Natural killer cell (primary cell): ENCODE results near the gene HAGH. TPM values are rescaled to one million over a fixed set of nuclear protein-coding genes. Genes with fewer than 3 reads are reported as not detected.
A peak's percentile ranks its signal among the peaks of the same experiment; 100 is the strongest.

Experiments used
- ATAC-seq, 3 donors: fragments of 150-1000 bp in 2 of 3; fragments of 200-7000 bp in 1 of 3; cut with Tn5 transposase; 1 replicate in 1 of 3; 2 replicates in 2 of 3; pipeline ENCODE4 v1.10.0; 2021; ENCODE audit warnings: mild to moderate bottlenecking in 2 of 3, moderate library complexity in 2 of 3
- DNase-seq, 2 donors: peaks; one replicate each; pipeline versions ENCODE4 v3.0.0 to v3.0.0-alpha.2; 2013 to 2021; ENCODE audit warnings: mixed read lengths in 1 of 2
- H3K27ac ChIP-seq: one replicate; pipeline ENCODE4 v1.5.1; 2013; ENCODE audit warnings: mild to moderate bottlenecking, low read length
- H3K27me3 ChIP-seq: one replicate; pipeline ENCODE4 v1.6.1; 2013; ENCODE audit warnings: low read length; ENCODE audit not compliant: control insufficient read depth, insufficient read depth
- H3K36me3 ChIP-seq: one replicate; pipeline ENCODE4 v1.6.1; 2013; ENCODE audit warnings: low read length; ENCODE audit not compliant: control insufficient read depth, insufficient read depth
- H3K4me1 ChIP-seq: one replicate; pipeline ENCODE4 v1.6.1; 2013; ENCODE audit warnings: low read length; ENCODE audit not compliant: control insufficient read depth, insufficient read depth
- H3K4me3 ChIP-seq: one replicate; pipeline ENCODE4 v1.5.1; 2013; ENCODE audit warnings: low read length
- H3K9me3 ChIP-seq: one replicate; pipeline ENCODE4 v1.6.1; 2013; ENCODE audit warnings: low read length; ENCODE audit not compliant: control insufficient read depth, insufficient read depth
- H3K27ac Mint-ChIP-seq, 2 donors: one replicate each; pipeline ENCODE4 v1.8.0; 2022; ENCODE audit warnings: mild to moderate bottlenecking in 2 of 2, mixed read lengths in 2 of 2, moderate library complexity in 1 of 2
- H3K27me3 Mint-ChIP-seq, 2 donors: one replicate each; pipeline ENCODE4 v1.8.0; 2022; ENCODE audit warnings: low read depth in 2 of 2, mixed read lengths in 2 of 2
- H3K36me3 Mint-ChIP-seq: one replicate; pipeline ENCODE4 v1.8.0; 2022; ENCODE audit warnings: mixed read lengths
- H3K4me1 Mint-ChIP-seq, 2 donors: one replicate each; pipeline ENCODE4 v1.8.0; 2022; ENCODE audit warnings: mixed read lengths in 2 of 2
- H3K4me3 Mint-ChIP-seq: one replicate; pipeline ENCODE4 v1.8.0; 2022; ENCODE audit warnings: mild to moderate bottlenecking, moderate library complexity, mixed read lengths
- H3K9me3 Mint-ChIP-seq, 2 donors: one replicate each; pipeline ENCODE4 v1.8.0; 2022; ENCODE audit warnings: mixed read lengths in 2 of 2
- WGBS: methylation state at CpG from one replicate; pipeline ENCODE4 v1.1.7; 2013; ENCODE audit warnings: missing lambda C conversion rate; ENCODE audit not compliant: insufficient coverage; 5-methylcytosine and 5-hydroxymethylcytosine counted together
- intact Hi-C: fragments of 100-400 bp; cut with micrococcal nuclease; formaldehyde crosslinking; loops from one replicate; pipeline ENCODE4 v1.14.2; 2022
- total RNA-seq, 4 donors: library from RNA; stranded (reverse); fragments of 120-200 nt in 1 of 4; gene quantifications; one replicate each; pipeline versions ENCODE4 v1.2.3 to v1.2.4, GENCODE V29; 2013 to 2022
- TF ChIP-seq, protein P1 (sequence below): fragments of 200-600 bp; IDR thresholded peaks from one replicate; pipeline ENCODE4 v1.8.0; 2022; ENCODE audit warnings: antibody characterized with exemption

HAGH gene
- total RNA-seq, 3 donors from 2014 or later (not counting 1 experiment from before 2014, with no cell fraction given): 27.8 to 38.4 (median 37.5) TPM

DNA sequence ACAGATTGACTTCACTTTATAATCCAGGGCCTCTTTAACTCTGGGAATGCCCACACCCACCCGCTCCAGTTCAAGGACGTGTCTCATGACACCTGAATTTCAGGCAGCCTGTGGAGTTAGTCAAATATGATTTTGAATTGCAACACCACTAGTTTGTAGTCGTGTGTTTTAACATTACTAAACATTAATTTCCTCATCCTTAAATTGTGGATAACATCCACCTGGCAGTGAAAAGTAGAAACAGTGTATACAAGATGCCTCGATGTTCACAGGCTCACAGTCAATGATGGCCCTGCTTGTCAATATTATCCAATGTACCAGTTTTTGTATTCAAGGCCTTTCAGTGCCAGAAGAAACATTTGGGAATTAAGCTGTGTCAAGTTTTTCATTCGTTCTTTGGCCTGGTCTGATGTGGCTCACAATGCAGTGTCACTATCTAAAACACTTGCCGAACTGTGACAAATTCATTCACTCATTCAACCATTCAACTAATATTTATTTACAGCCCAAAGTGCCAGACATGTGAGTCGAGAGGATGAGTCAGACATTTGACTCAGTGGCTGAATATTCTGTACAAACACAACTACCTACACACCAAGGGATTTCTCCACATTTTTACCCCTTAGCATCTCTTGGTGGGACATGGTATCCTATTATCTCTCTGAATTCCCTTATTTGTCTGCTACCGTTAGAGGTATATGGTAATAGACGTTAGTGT is 43.9 kb upstream of the HAGH start:
- Mint-ChIP-seq H3K36me3 (no peaks in the 10 kb centered on the region), H3K27me3 (peaks cover 7 to 18% of the 10 kb centered on the region in 2 donors), H3K9me3 (no peaks in the 10 kb centered on the region), H3K4me1 (peaks cover 5 to 6% of the 10 kb centered on the region in 2 donors), H3K27ac (no peak overlapping the region), H3K4me3 (no peak overlapping the region)
- WGBS: 76% methylated on average over 8 of the region's 9 CpGs
- Histone ChIP-seq H3K4me3 (no peak overlapping the region), H3K9me3 (no peaks in the 10 kb centered on the region), H3K4me1 (peaks cover 2% of the 10 kb centered on the region), H3K27me3 (peaks cover 6% of the 10 kb centered on the region), H3K27ac (no peak overlapping the region), H3K36me3 (no peaks in the 10 kb centered on the region)
- TF ChIP-seq, protein P1, sequence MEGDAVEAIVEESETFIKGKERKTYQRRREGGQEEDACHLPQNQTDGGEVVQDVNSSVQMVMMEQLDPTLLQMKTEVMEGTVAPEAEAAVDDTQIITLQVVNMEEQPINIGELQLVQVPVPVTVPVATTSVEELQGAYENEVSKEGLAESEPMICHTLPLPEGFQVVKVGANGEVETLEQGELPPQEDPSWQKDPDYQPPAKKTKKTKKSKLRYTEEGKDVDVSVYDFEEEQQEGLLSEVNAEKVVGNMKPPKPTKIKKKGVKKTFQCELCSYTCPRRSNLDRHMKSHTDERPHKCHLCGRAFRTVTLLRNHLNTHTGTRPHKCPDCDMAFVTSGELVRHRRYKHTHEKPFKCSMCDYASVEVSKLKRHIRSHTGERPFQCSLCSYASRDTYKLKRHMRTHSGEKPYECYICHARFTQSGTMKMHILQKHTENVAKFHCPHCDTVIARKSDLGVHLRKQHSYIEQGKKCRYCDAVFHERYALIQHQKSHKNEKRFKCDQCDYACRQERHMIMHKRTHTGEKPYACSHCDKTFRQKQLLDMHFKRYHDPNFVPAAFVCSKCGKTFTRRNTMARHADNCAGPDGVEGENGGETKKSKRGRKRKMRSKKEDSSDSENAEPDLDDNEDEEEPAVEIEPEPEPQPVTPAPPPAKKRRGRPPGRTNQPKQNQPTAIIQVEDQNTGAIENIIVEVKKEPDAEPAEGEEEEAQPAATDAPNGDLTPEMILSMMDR: no peak
- ATAC-seq (no peak), DNase-seq (no peak)
- intact Hi-C loops: no loop called here

DNA sequence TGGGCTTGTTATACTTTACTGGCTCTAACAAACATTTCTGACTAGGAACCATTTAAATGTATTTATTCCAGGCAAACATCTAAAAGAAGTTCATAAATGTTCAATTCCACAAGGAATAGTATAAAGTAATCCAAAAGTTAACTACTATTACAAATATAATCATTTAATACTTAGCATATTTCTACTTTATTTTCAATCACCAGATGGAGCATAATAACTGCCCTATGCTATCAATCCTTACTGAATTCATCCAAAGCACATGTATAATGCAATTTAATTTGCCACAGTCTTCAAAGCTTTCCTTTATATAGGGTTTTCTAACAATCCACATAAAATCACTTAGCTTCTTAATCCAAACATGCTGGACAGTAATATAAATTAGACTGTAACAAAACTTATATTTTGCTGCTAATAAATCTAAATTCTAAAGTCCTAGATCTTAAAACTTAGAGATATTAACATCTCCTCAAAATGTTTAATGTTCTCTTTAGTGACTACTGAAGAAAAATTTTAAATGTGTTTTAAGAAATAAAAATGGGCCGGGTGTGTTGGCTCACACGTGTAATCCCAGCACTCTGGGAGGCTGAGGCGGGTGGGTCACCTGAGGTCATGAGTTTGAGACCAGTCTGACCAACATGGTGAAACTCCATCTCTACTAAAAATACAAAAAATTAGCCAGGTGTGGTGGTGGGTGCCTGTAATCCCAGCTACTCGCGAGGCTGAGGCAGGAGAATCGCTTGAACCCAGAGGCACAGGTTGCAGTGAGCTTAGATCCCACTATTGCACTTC is 39.5 kb upstream of the HAGH start:
- intact Hi-C loops: loop anchor here (2.0 kb wide), 1 partner anchor 63 kb away; no protein-coding TSS in a partner anchor
- no peaks in the 10 kb centered on the region for H3K27me3 ChIP-seq
- Mint-ChIP-seq H3K4me1 (no peaks in the 10 kb centered on the region), H3K36me3 (no peaks in the 10 kb centered on the region), H3K9me3 (no peaks in the 10 kb centered on the region), H3K4me3 (no peak overlapping the region), H3K27ac (no peak overlapping the region), H3K27me3 (peaks cover 3 to 15% of the 10 kb centered on the region in 2 donors)
- H3K4me1 ChIP-seq: no peaks in the 10 kb centered on the region
- no peaks in the 10 kb centered on the region for H3K36me3 ChIP-seq
- H3K27ac ChIP-seq: no peak overlapping the region
- DNase-seq: no peak
- TF ChIP-seq, protein P1: no peak
- ATAC-seq: no peak
- H3K9me3 ChIP-seq: no peaks in the 10 kb centered on the region
- 77% methylated on average over 6 of the region's 6 CpGs for WGBS
- no peak overlapping the region for H3K4me3 ChIP-seq

DNA sequence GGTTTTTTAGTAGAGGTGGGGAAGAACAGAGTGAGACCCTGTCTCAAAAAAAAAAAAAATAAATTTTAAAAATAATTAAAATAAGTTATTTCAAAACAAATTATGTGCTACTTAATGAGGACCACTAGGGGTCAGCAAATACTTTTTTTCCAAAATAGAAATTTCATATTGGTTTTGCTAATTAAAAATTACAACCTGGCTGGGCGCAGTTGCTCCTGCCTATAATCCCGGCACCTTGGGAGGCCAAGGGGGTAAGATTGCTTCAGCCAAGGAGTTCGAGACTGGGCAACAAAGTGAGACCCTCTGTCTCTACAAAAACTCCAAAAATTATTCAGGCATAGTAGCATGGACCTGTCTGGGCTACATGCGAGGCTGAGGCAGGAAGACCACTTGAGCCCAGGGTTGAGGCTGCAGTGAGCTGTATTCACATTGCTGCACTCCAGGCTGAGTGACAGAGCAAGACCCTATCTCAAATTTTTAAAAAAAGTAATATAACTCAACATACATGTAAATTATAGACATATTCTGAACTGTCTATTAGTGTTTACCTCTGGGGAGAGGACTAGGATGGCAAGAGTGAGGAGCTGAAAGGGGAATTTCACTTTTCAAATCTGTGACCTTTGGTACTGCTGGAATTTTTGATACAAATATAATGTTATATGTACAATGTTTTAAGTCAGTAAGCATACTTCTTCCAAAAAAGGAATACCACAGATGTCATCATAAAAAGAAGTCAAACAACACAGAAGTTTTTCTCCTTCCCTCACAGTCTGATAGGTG is 37.2 kb upstream of the HAGH start:
- Histone ChIP-seq H3K9me3 (no peaks in the 10 kb centered on the region), H3K4me1 (no peaks in the 10 kb centered on the region), H3K4me3 (no peak overlapping the region), H3K27me3 (peaks cover 5% of the 10 kb centered on the region), H3K27ac (no peak overlapping the region), H3K36me3 (no peaks in the 10 kb centered on the region)
- no peaks in the 10 kb centered on the region for H3K4me1 Mint-ChIP-seq
- H3K27me3 Mint-ChIP-seq: peaks cover 23 to 26% of the 10 kb centered on the region in 2 donors
- WGBS: 13% methylated on average over 4 of the region's 4 CpGs
- no peaks in the 10 kb centered on the region for H3K36me3 Mint-ChIP-seq
- DNase-seq: peak in 1 of 2 donors; percentile 70
- no peak for ATAC-seq
- TF ChIP-seq, protein P1: peak; percentile 66
- H3K9me3 Mint-ChIP-seq: no peaks in the 10 kb centered on the region
- no peak overlapping the region for H3K4me3 Mint-ChIP-seq
- intact Hi-C loops: loop anchor here (2.0 kb wide), 1 partner anchor 65 kb away; no protein-coding TSS in a partner anchor
- H3K27ac Mint-ChIP-seq: no peak overlapping the region
